GM19043 (cell line): Measurements from ENCODE around the gene HLA-DMB.
"Not testable (repeated sequence)": the region's sequence is repeated elsewhere in the genome, so short reads cannot be mapped to it uniquely, and the experiment has no call there.

Source experiments
- ATAC-seq: cut with Tn5 transposase; IDR thresholded peaks from one replicate; pipeline ENCODE4 v1.9.1; 2021; ENCODE audit warnings: low read depth; ENCODE audit not compliant: unreplicated experiment

Gene HLA-DMB

DNA sequence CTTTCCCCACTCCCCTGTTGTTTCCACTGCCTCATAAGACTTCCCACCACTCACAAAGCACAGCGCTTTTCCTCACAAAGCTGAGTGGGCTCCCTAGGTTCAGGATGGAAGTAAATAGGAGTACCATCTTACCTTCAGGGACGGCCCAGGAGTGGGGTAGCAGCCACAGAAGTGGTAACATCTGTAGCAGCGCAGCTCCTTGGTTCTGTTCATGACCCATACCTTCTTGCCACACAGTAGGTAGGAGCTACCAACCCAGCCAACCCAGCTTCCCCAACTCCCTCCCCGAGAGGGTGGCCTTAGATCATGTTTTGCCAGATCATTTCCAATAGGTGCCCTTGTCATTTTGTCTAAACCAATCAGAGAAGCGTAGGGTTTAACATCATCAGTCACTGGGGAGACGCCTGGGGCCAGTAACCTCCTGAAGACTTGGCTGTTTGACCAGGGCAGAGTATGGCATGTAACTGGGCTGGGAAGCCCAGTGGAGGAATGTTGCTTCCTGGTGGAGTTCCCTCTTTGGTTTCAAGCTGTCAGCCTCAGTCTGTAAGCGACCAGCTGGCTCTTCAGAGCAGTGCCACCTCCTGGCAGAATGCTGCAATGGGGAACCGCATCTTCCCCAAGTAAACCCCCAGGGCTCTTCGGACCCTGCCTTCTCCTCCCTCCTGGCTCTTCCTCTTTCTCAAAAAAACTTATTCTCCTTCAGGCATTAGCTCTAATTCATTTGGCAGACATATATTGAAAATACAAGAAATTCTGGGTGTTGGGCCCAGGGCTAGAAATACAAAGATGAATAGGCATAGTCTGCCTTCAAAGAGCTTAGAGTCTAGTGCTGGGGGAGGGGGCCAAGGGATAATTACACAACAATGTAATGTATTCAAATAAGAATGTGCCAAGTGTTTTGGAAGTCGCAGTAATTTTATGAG lies 12.2 kb upstream of the HLA-DMB start, which contains the start of gene HLA-DMA:
HLA-DMA (minus strand) TSS at position 281 of the 923 bp plus-strand sequence; CDS start at position 220, 61 bp downstream.
- peak; percentile 85 for ATAC-seq

DNA sequence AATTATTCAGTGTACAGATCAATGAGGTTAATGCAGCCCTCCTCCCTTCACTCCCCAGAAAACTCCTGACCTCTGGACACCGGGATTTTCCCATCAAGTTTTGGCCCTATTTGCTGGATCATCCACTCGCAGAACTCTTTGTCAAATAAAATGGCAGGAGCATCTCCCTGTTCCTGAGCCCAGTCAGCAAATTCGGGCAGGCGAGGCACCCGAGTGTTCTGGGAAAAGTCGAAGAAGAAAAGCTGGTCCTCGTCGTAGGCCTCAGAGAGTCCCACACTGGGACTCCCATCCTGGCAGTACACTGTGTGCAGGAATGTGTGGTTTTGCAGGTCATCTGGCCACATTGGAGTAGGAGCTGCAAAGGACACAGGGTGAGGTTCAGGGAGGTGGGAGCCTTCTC lies 9.6 kb upstream of the HLA-DMB start:
- no peak for ATAC-seq

DNA sequence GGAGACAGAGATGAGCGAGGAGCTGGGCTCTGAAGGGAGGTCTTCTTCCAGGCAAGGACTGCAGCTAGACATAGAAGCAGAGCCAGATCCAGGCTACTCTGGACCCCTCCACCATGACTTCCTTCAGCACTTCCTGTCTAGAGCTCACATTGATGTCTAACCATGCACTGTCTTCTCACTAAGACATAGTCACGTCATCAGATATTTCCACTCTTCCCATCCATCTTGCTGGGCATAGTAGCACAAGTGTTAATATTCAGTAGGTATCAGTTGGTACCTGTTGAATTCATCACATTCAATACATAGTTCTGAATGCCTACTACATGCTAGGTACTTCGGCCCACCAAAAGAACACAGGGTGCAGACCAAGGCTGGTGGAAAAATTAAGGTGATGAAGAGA lies 9.2 kb upstream of the HLA-DMB start:
- no peak for ATAC-seq

DNA sequence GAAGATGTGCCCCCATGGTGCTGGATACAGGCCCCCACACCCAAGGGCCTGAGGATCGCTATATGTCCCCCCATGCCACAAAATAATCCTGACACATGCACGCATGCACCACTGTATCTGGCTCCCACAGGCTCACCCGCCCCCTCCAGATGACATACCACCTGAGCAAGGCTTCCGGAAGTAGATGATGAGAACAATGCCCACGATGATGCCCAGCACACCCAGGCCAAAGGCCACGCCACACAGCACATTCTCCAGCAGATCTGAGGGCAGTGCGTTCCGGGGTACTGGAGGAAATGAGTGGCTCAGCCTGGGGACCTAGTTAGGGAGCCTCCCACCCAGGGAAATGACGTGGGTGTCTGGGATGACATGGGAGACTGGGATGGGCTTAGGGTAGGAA lies 8.3 kb upstream of the HLA-DMB start:
- ATAC-seq = no peak

DNA sequence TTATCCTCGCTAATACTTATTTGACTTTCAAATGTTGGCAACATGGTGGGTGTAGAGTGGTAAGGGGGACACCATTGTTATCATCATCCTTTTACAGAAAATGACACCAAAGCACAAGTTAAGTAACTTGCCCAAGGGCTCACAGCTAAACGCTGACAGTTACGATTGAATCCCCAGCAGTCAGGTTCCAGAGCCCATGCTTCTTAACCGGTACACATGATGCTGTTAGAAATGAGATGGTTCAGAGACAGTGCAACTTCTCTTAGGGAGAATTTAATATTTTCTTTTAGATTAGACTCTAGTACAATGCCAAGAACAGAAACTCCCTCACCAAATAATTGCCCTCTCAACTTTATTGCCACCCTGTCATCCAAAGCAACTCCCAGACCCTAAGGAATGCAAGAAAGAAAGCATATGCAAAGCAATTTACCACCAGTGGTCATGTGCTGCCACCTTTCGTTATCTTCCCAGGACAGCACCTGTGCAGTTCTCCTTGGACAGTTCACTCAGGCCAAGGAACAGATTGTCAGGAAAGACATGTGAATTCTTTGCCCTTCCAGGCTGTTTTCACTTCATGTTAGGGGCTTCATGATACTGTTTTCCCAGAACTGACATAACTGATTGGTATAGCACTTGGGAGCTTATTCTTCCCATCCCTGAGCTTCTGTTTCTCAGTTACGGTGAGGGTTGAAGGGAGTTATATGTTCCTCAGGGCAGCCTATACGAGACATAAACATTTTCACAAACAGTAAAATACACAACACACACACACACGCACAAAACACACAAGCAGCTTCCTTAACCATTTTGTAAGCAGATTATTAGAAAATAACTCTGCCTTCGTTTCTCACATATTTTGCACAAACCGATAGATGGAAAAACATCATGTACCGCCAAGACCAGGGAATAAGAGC lies 7.0 kb upstream of the HLA-DMB start:
- ATAC-seq = no peak

DNA sequence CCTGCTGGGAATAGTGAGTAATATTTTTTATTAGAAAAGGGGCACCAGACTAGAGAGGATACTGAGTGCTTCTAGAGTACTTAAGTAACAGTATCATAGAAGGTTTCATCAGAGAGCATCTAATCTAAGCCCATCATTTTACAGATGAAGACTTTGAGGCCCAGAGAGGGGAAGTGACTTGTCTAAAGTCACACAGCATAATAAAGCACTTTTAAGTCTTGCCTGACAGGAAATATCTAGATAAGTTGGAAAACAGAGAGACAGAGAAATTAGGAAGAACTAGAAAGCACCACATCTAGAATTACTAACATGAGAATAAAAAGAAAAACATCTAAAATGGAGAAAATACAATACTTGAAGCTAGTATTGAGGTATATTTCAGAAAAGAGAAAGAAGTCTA lies 6.1 kb upstream of the HLA-DMB start:
- no peak for ATAC-seq

DNA sequence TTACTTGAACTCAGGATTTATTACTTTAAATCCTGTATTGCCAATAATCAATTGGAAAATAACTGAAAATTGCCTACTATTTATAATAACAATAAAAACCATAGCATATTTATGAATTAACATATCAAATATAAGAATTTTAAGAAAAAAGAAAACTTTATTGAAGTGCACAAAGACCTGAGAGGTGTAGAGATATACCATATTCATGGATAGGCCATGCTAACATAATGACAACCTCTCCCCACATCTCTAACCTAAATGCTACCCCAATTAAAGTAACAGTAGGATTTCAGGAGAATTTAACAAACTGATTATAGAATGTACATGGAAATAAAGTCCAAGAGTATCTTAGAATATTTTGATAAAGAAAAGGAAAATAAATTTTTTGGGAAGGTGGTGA lies 5.1 kb upstream of the HLA-DMB start:
- ATAC-seq = no peak

DNA sequence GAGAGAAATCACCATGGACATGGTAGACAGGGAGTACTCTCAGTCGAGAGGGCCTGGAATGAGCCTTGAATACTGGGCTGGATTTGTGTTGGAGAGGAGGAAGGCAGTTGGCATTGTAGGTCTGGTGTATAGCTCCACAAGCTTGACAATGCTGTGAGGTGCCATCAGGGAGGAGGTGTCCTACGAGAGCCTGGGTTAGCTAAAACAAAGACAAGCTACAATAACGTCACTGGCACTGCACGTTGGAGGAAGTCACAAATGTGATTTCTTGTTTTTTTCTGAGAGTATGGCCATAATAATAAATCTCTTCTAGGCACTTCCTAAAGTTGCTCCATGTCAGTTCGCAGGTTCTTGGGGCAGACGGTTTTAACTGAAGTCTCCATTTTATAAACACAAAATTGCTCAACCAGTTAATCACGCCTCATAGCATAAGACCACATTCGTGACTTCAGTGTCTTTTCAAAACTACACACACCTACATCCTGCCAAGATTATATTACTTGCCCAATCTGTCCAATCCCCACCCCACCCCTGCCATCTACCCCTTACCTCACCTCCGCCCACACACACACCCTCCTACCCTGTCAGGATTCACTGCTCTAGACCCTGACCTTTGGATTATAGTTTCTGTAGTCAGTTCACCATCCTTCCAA lies 4.4 kb upstream of the HLA-DMB start:
- ATAC-seq = no peak

DNA sequence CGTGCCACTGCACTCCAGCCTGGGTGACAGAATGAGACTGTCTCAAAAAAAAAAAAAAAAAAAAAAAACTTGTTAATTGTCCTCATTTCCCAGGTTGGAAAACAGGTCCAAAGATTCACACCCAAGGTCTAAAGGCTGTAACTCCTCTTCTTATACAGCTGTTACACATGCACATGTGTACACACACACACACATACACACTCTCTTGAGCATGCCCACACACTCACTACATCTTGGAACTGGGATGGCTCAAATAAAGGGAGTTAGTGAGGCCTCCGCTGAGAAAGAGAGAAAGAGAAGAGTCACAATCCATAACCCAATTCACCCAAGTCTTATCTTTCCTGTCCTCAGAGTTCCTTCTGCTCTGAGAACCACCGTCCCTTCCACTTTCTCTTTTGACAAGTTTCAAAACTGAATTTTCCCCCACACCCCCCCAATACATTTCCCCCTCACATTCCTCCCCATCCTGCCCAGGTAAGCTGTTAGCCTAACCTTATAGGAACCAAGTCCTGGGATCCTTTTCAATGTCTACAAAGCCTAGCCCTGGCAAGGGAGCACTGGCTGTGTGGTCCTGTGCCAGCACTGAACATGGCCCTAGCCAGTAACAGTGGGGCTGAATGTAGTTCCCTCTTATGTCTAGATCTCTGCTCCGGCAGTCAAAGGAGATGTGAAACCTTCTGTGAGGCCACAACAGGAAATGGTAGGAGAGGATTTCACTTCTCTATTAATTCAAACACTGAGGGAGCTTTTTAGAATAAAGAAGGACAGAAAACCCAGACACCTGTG lies 3.2 kb upstream of the HLA-DMB start:
- peak; percentile 41 for ATAC-seq

DNA sequence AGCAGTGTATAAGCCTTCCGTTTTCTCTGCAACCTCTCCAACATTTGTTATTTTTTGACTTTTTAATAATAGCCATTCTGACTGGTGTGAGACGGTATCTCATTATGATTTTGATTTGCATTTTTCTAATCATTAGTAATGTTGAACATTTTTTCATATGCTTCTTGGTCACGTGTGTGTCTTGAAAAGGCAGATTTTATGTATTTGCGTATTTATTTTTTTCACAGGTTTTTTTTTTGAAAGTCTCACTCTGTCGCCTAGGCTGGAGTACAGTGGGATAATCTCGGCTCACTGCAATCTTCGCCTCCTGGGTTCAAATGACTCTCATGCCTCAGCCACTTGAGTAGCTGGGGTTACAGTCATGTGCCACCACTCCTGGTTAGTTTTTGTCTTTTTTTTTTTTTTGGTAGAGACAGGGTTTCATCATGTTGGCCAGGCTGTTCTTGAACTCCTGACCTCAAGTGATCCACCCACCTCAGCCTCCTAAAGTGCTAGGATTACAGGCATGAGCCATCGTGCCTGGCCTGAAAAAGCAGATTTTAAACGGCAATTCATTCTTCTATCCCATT lies 1.8 kb upstream of the HLA-DMB start:
- not testable (repeated sequence) for ATAC-seq

DNA sequence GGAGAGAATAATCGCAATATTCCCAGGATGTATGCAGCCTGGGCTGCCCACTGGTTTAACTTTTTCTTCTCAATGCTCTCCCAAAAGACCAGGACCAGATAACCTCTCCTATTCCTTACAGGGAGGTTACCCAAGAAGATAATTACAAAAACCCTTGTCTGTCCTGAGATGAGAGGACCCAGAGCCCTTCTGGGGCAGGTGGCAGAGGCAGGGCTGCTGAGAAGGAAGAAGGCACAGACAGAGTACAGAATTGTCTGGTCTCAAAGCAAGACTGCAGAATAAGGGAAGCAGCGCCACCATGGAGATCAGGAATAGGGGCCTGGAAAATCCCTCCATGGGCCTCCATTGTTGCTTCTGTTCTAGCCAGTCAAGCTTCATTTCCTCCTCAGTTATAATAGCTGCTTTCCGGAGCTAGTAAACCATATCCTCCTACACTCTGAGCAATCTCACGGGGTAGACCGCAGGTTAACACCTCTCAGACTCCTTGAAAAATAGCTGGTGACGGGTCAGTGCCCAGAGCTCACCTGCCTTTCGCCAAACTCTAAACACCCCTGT lies 463 bp upstream of the HLA-DMB start:
- no peak for ATAC-seq

DNA sequence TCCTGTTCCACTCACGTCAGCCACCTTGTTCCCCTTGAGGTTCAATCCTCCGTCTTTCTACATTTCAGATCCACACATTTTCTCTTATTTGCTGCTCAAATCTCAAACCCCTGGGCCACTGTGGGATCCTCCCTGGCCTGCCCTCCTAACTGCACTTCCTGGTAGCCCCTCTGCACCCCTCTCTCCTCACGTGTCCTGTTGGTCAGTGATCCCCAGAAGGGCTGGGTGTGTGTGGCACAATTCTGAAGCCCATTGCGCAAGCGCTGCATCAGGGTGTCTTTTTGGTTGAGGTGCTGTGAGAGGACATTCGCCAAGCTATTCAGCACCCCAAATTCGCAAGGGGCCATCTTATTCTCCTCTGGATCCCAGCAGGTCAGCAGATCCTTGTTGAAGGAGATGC lies 2.3 kb downstream of the HLA-DMB start:
- no peak for ATAC-seq

DNA sequence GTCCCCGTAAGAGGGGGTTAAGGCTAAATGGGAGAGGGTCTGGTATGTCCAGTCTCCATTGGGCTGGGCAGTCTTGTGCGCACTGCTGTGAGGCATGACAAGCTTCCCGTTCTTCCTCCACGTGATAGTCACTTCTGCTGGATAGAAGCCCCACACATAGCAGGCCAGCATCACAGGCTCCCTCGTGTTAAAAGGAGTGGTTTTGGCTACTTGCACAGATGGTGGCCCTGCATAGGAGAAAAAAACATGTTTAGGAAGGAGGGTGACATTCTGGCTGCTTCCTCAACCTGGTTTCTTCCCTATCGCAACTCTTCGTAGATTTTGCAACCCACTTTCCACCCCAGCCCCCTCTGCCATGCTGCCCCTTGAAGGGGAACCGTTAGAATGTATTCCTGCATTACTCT lies 3.6 kb downstream of the HLA-DMB start:
- ATAC-seq = no peak

DNA sequence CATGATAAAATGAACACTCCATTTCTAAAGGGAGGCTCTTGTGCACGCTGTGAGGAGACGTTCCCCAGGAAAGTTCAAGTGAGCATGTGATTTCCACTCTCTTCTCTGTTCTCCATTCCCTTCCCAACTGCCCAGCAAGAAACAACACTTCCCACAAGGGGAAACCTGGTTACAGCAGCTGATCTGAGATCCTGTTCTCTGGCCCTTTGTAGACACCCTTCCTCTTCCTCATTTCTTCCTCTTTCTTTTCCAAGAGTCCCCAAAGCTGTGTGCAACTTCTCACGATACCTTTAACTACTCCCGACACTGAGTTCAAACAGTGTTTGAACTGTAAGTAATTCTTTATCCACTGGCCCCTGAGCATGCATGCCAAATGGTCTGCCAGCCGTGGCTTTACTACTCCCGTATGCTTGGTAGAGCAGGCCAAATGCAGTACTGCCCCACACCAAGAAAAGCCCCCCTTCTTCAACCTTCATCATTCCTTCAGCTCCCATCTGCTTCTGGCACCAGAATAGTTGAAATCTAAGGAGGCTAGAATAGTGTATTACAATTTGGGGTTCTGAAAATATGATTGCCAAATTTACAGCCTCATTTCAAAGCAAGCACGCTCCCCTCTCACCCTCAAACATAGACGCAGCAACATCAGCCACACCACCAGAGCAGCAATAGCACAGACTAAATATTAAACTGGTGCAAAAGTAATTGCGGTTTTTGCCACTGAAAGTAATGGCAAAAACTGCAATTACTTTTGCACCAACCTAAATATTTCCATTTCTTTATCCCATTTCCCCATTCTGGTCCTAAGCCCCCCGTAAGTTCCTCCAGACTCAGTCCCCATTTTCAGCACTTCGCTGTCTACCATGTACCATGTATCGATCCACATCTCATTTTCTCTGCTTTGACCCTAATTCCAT lies 4.3 kb downstream of the HLA-DMB start:
- no peak for ATAC-seq

DNA sequence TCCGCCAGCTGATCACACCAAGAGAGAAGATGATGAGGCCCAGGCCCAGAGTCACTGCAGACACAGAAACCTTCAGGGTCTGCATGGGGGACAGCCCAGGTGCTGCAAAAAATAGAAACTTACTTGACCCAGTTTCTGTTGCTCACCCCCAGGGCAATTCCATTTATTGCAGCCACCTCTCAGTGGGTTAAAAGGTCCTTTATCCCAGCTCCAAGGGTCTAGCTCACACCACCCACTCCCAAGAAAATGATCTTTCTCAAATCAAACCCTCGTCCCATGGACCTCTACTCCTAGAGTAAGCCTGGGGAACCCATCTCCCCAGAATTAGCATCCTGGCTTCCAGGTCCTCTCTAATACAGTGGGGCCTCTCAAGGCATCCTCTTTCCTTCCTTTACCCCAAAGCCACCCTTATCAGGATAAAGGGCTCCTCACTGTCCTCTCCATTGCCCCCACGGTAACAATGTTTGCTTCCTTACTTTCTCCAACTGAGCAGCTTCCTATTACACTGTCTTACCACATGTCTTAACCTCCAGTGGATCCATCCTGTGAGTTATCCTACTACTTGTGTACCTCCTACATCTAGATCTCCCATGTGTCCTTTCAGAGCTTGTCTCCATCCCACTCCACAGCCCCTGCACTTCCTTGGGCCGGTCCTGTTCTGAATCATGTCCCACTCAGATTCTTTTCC lies 5.1 kb downstream of the HLA-DMB start:
- no peak for ATAC-seq

DNA sequence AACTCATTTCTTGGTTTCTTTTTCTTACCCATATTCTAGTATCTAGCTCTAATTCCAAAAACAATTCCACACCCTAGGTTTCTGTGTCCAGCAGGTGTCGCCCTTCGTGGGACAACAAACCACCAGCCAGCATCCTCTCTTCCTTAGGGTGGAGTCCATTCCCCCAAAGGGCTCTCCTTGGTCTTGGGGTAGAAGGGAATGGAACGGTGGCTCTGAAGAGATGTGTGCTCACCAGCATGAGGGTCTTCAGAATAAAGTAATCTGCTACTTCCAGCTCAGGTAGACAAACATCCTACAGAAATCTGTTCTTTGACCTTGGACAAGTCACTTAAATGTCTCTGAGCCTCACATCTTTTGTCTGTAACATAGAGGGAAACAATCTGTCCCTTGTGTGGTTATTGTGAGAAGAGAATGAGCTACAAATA lies 7.2 kb downstream of the HLA-DMB start:
- ATAC-seq = no peak

DNA sequence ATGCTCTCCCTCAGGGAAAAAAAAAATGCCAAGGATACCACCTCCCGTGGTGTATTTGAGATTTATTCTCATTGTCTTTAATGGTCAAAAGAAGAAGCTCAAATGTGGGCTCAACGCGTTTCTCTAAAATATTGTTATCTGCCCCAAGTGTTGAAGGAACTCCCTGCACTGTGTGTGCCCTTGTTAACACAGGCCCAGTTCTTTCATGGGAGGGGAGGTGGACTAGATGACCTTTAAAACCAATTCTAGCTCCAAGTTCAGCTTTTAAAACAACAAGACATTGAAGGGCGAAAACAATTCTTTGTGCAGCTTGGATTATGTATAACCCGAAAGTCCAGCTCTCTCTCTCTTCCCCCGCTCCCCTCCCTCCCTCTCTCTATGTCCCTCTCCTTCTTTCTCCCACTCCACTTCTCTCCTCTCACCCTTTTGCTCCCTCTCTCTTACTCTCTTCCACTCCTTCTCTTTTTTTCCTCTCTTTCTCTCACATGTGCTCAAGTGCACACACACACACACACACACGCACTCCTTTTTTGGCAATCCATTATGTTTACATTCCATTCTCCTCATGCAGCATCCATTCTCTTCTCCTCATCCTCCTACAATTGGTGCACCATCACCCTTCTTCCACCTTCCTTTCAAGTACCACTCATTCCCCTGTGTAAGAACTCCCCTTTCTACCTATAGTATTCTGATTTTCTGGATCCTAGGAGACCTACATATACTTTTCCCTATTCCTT lies 8.5 kb downstream of the HLA-DMB start:
- ATAC-seq = no peak
